ENCODE data around the gene CTRB1. TPM values are rescaled to one million over a fixed set of nuclear protein-coding genes. Genes with fewer than 3 reads are reported as not detected.

The CTRB1 gene
- total and polyA plus RNA-seq, 2 of the 13 experiments (the other 11 are each of a cell fraction or from before 2014, with no cell fraction given) = not detected

GRCh38 chr16:75256059-75256571 lies 37.3 kb downstream of the CTRB1 start (continued):
- TF ChIP-seq PLSCR1 (CRISPR knock-in tag; IDR thresholded peaks at IDR 0.05; ENCODE audit: borderline replicate concordance) (no peak), BHLHE40 (IDR thresholded peaks at IDR 0.05; ENCODE audit: low read length) (no peak), ZNF280B (CRISPR knock-in tag; IDR thresholded peaks at IDR 0.05; ENCODE audit: borderline replicate concordance) (no peak), ZNF143 (CRISPR knock-in tag; IDR thresholded peaks at IDR 0.05) (peak; percentile 62; the same call in 1 of the 2 replicates), SPEN (CRISPR knock-in tag; IDR thresholded peaks at IDR 0.05; ENCODE audit: low read depth) (no peak), SP4 (CRISPR knock-in tag; IDR thresholded peaks at IDR 0.05) (no peak), MAFF (IDR thresholded peaks at IDR 0.05; ENCODE audit: low read depth, low read length) (no peak), ZNF484 (CRISPR knock-in tag; IDR thresholded peaks at IDR 0.05; ENCODE audit: borderline replicate concordance, low read depth) (no peak), KLF6 (CRISPR knock-in tag; IDR thresholded peaks at IDR 0.05) (no peak), BATF2 (CRISPR knock-in tag; IDR thresholded peaks at IDR 0.05) (no peak), ZNF543 (CRISPR knock-in tag; IDR thresholded peaks at IDR 0.05) (no peak), KDM5A (IDR thresholded peaks at IDR 0.05; ENCODE audit: borderline replicate concordance, low read length) (no peak), ZNF883 (CRISPR knock-in tag; IDR thresholded peaks at IDR 0.05; ENCODE audit: not compliant biosample characterization) (no peak), ZBTB44 (CRISPR knock-in tag; IDR thresholded peaks at IDR 0.05) (no peak), NCOA2 (CRISPR knock-in tag; IDR thresholded peaks at IDR 0.05) (no peak), RARA (CRISPR knock-in tag; IDR thresholded peaks at IDR 0.05) (0 out of 2 replicates have a peak, but pooled peaks have one; percentile 22), RERE (CRISPR knock-in tag; IDR thresholded peaks at IDR 0.05; ENCODE audit: low read depth) (no peak), ZNF616 (CRISPR knock-in tag; IDR thresholded peaks at IDR 0.05; ENCODE audit: low read depth) (no peak), ZBTB38 (CRISPR knock-in tag; IDR thresholded peaks at IDR 0.05) (peak; percentile 78; the same call in 1 of the 2 replicates), ZNF335 (CRISPR knock-in tag; IDR thresholded peaks at IDR 0.05) (no peak), ZNF260 (CRISPR knock-in tag; IDR thresholded peaks at IDR 0.05; ENCODE audit: borderline replicate concordance, low read depth) (no peak)
